ENCODE results near the gene HES4. TPM values are rescaled to one million over a fixed set of nuclear protein-coding genes. Genes with fewer than 3 reads are reported as not detected.

HES4 gene
- total and polyA plus RNA-seq, 7 experiments from 2014 or later: 0.22 to 35.0 (median 1.8) TPM; not detected in 2

DNA sequence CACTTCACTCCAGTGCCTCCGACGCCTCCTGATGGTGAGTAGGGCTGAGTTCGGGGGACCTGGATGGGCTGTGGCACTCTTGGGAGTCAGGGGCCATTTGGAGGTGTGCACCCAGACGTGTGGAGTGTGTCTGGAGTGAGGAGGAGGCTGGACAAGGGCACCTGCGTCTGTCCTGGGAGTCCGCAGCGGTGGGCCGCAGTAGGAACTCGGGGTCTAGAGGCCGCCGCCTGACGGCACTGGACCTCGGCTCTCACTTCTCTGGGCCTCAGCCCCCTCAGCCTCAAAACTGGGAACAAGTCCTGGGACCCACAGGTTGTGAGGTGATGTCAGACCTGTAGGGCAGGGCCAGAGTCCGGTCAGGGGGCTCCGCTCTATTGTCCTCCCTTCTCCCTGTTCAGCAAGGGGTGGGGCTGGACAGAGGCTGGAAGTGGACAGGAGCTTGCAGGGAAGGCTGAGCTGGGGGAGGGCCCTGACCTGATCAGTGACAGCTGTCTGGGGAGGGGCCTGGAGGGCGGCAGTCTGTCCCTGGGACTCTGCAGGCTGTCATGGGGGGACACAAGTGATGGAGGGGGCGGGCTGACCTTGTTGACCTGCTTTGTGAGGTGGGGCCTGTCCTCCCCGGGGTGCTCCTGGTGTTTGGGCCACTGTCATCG, 35.5 kb upstream of the HES4 start:
- intact Hi-C loops (cut with micrococcal nuclease): no loop called here
- ChIA-PET POLR2A (no interaction called here), CTCF (no interaction called here)
- Mint-ChIP-seq H3K4me3 (peak overlapping the region in 2 of 10 donors; percentile 7 to 28), H3K36me3 (peaks cover 0 to 3% (median 0%) of the 10 kb centered on the region in 5 donors), H3K27ac (no peak overlapping the region), H3K4me1 (peaks cover 5 to 23% (median 18%) of the 10 kb centered on the region in 7 donors), H3K9me3 (no peaks in the 10 kb centered on the region), H3K27me3 (peaks cover 3 to 39% (median 14%) of the 10 kb centered on the region in 5 donors)
- H3K4me3 ChIP-seq (ENCODE audit: low read length): no peak overlapping the region
- DNase-seq: no peak
- no peak overlapping the region for H3K27ac ChIP-seq (ENCODE audit: low read depth, low read length)
- peaks cover 0 to 16% of the 10 kb centered on the region in 2 donors for H3K27me3 ChIP-seq (ENCODE audit: control insufficient read depth in 2 of 2, insufficient read depth in 2 of 2, low read length in 2 of 2)
- H3K36me3 ChIP-seq (ENCODE audit: control insufficient read depth in 2 of 3, insufficient read depth in 3 of 3, low read length in 3 of 3): no peaks in the 10 kb centered on the region
- no peaks in the 10 kb centered on the region for H3K9me3 ChIP-seq (ENCODE audit: control insufficient read depth in 2 of 3, low read length in 3 of 3)
- ATAC-seq: no peak
- peaks cover 6 to 20% of the 10 kb centered on the region in 2 donors for H3K4me1 ChIP-seq (ENCODE audit: control insufficient read depth in 2 of 2, insufficient read depth in 2 of 2, low read length in 2 of 2)

DNA sequence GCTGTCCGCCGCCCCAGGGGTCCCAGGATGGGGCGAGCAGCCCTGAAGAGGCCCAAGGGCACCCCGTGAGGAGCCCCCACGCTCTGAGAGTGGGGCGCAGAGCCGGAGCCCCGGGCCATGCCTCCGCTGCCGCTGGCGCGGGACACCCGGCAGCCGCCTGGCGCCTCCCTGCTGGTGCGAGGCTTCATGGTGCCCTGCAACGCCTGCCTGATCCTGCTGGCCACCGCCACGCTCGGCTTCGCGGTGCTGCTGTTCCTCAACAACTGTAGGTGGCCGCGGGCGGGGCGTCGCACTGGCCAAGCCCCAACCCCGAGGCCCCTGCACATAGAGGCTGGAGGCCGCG, 34.5 kb upstream of the HES4 start:
- Histone ChIP-seq H3K27me3 (ENCODE audit: control insufficient read depth in 2 of 2, insufficient read depth in 2 of 2, low read length in 2 of 2) (peaks cover 0 to 16% of the 10 kb centered on the region in 2 donors), H3K9me3 (ENCODE audit: control insufficient read depth in 2 of 3, low read length in 3 of 3) (no peaks in the 10 kb centered on the region), H3K4me3 (ENCODE audit: low read length) (no peak overlapping the region), H3K4me1 (ENCODE audit: control insufficient read depth in 2 of 2, insufficient read depth in 2 of 2, low read length in 2 of 2) (peaks cover 0 to 11% of the 10 kb centered on the region in 2 donors), H3K27ac (ENCODE audit: low read depth, low read length) (no peak overlapping the region), H3K36me3 (ENCODE audit: control insufficient read depth in 2 of 3, insufficient read depth in 3 of 3, low read length in 3 of 3) (no peaks in the 10 kb centered on the region)
- Mint-ChIP-seq H3K4me1 (peaks cover 5 to 18% (median 10%) of the 10 kb centered on the region in 7 donors), H3K4me3 (peak overlapping the region in 8 of 10 donors; percentile 29 to 79 (median 58)), H3K27ac (no peak overlapping the region), H3K27me3 (peaks cover 3 to 35% (median 14%) of the 10 kb centered on the region in 5 donors), H3K36me3 (peaks cover 0 to 3% (median 0%) of the 10 kb centered on the region in 5 donors), H3K9me3 (no peaks in the 10 kb centered on the region)
- ATAC-seq (no peak), DNase-seq (no peak)
- ChIA-PET POLR2A (no interaction called here), CTCF (interaction anchor here (3.6 kb wide), 1 partner anchor 29 kb away, joined by 16 read pairs; no protein-coding TSS in a partner anchor)
- intact Hi-C loops (cut with micrococcal nuclease): loop anchor here in 1 of 2 donors (5.0 kb wide), 1 partner anchor 238 kb away; the partner anchor contains the start of gene UBE2J2

GRCh38 chr1:1033731-1034438, 34.0 kb upstream of the HES4 start:
- H3K27ac ChIP-seq (ENCODE audit: low read depth, low read length): no peak overlapping the region
- H3K27ac Mint-ChIP-seq: no peak overlapping the region

DNA sequence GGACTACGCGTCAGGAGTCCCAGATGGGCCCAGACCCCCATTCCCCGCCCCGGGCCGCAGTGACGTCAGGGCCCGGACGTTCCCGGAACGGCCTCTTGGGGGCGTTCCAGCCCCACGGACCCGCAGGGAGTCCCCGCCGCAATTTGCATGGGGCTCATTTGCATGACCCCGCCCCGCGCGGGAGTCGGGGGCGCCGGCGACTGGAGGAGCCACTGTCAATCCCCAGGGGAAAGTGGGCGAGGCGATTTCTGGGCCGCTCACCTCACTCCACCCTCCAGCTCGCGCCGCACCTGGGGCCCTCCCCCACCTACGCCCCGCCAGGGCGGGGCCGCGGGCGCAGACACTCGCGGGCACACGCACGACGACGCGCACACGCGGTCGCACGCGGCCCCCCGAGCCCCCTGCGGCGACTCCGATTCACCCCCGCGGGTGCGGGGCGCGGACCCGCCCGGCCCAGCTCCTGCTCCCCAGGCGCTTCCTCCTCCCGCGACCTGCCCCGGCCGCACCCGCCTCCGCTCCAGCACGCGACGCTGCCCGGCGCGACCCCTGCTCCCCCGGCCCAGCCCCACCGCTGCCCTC, 33.2 kb upstream of the HES4 start:
- ChIA-PET POLR2A (interaction anchor here (0.7 kb wide), 1 partner anchor 141 kb away, joined by 3 read pairs; the partner anchor contains the start of gene TTLL10), CTCF (interaction anchor here (2.2 to 3.6 kb wide), 2 partner anchors 16 to 30 kb away, joined by 9 to 16 read pairs; no protein-coding TSS in a partner anchor)
- Mint-ChIP-seq H3K27me3 (peaks cover 3 to 23% (median 14%) of the 10 kb centered on the region in 5 donors), H3K27ac (peak overlapping the region in 1 of 9 donors; percentile 52), H3K36me3 (no peaks in the 10 kb centered on the region), H3K9me3 (no peaks in the 10 kb centered on the region), H3K4me3 (peak overlapping the region in 7 of 10 donors; percentile 39 to 76 (median 62)), H3K4me1 (peaks cover 0 to 8% (median 6%) of the 10 kb centered on the region in 7 donors)
- DNase-seq: peak; percentile 67 to 93 (median 79)
- no peaks in the 10 kb centered on the region for H3K36me3 ChIP-seq (ENCODE audit: control insufficient read depth in 2 of 3, insufficient read depth in 3 of 3, low read length in 3 of 3)
- ATAC-seq: peak; percentile 94
- peaks cover 0 to 5% of the 10 kb centered on the region in 2 donors for H3K4me1 ChIP-seq (ENCODE audit: control insufficient read depth in 2 of 2, insufficient read depth in 2 of 2, low read length in 2 of 2)
- H3K27me3 ChIP-seq (ENCODE audit: control insufficient read depth in 2 of 2, insufficient read depth in 2 of 2, low read length in 2 of 2): peaks cover 0 to 16% of the 10 kb centered on the region in 2 donors
- no peaks in the 10 kb centered on the region for H3K9me3 ChIP-seq (ENCODE audit: control insufficient read depth in 2 of 3, low read length in 3 of 3)
- no peak overlapping the region for H3K27ac ChIP-seq (ENCODE audit: low read depth, low read length)
- intact Hi-C loops (cut with micrococcal nuclease): loop anchor here (1.0 to 5.0 kb wide), 12 partner anchors 13 to 408 kb away; partner anchors contain the start of genes C1orf159 (in 2 of the 2), AGRN (in 1 of the 2), ISG15 (in 1 of the 2) and UBE2J2 (in 1 of the 2)
- H3K4me3 ChIP-seq (ENCODE audit: low read length): peak overlapping the region; percentile 43

More at GRCh38 chr1:1033731-1034438, 34.0 kb upstream of the HES4 start:
- ChIA-PET POLR2A (no interaction called here), CTCF (interaction anchor here (2.2 to 3.6 kb wide), 2 partner anchors 16 to 29 kb away, joined by 9 to 16 read pairs; no protein-coding TSS in a partner anchor)
- ATAC-seq (no peak), DNase-seq (peak in 1 of 9 donors; percentile 40)
- no peak overlapping the region for H3K4me3 ChIP-seq (ENCODE audit: low read length)
- peak overlapping the region in 8 of 10 donors; percentile 29 to 79 (median 57) for H3K4me3 Mint-ChIP-seq
- H3K4me1 ChIP-seq (ENCODE audit: control insufficient read depth in 2 of 2, insufficient read depth in 2 of 2, low read length in 2 of 2): peaks cover 0 to 5% of the 10 kb centered on the region in 2 donors
- H3K9me3 ChIP-seq (ENCODE audit: control insufficient read depth in 2 of 3, low read length in 3 of 3): no peaks in the 10 kb centered on the region
- H3K36me3 Mint-ChIP-seq: peaks cover 0 to 3% (median 0%) of the 10 kb centered on the region in 5 donors
- H3K27me3 ChIP-seq (ENCODE audit: control insufficient read depth in 2 of 2, insufficient read depth in 2 of 2, low read length in 2 of 2): peaks cover 0 to 16% of the 10 kb centered on the region in 2 donors
- no peaks in the 10 kb centered on the region for H3K36me3 ChIP-seq (ENCODE audit: control insufficient read depth in 2 of 3, insufficient read depth in 3 of 3, low read length in 3 of 3)
- H3K4me1 Mint-ChIP-seq: peaks cover 5 to 14% (median 7%) of the 10 kb centered on the region in 7 donors
- intact Hi-C loops (cut with micrococcal nuclease): loop anchor here (1.0 to 5.0 kb wide), 12 partner anchors 14 to 407 kb away; partner anchors contain the start of genes C1orf159 (in 2 of the 2), AGRN (in 1 of the 2), ISG15 (in 1 of the 2) and UBE2J2 (in 1 of the 2)
- peaks cover 3 to 30% (median 14%) of the 10 kb centered on the region in 5 donors for H3K27me3 Mint-ChIP-seq
- H3K9me3 Mint-ChIP-seq: no peaks in the 10 kb centered on the region

- Mint-ChIP-seq H3K4me3 (peak overlapping the region in 9 of 10 donors; percentile 23 to 76 (median 57)), H3K4me1 (peaks cover 0 to 8% (median 6%) of the 10 kb centered on the region in 7 donors), H3K27ac (peak overlapping the region in 3 of 9 donors; percentile 32 to 51 (median 49)), H3K9me3 (no peaks in the 10 kb centered on the region), H3K27me3 (peaks cover 3 to 21% (median 14%) of the 10 kb centered on the region in 5 donors), H3K36me3 (no peaks in the 10 kb centered on the region)
- Histone ChIP-seq H3K9me3 (ENCODE audit: control insufficient read depth in 2 of 3, low read length in 3 of 3) (no peaks in the 10 kb centered on the region), H3K27ac (ENCODE audit: low read depth, low read length) (no peak overlapping the region), H3K36me3 (ENCODE audit: control insufficient read depth in 2 of 3, insufficient read depth in 3 of 3, low read length in 3 of 3) (no peaks in the 10 kb centered on the region), H3K27me3 (ENCODE audit: control insufficient read depth in 2 of 2, insufficient read depth in 2 of 2, low read length in 2 of 2) (peaks cover 0 to 16% of the 10 kb centered on the region in 2 donors), H3K4me1 (ENCODE audit: control insufficient read depth in 2 of 2, insufficient read depth in 2 of 2, low read length in 2 of 2) (peaks cover 0 to 5% of the 10 kb centered on the region in 2 donors), H3K4me3 (ENCODE audit: low read length) (no peak overlapping the region)
- DNase-seq (no peak), ATAC-seq (no peak)
- intact Hi-C loops (cut with micrococcal nuclease): loop anchor here (2.0 to 5.0 kb wide), 3 partner anchors 240 to 340 kb away; partner anchors contain the start of gene UBE2J2 (in 1 of the 2)
- ChIA-PET POLR2A (interaction anchor here (0.7 kb wide), 1 partner anchor 141 kb away, joined by 3 read pairs; the partner anchor contains the start of gene TTLL10), CTCF (interaction anchor here (2.2 to 3.6 kb wide), 2 partner anchors 15 to 31 kb away, joined by 9 to 16 read pairs; no protein-coding TSS in a partner anchor)
Observed at GRCh38 chr1:1032424-1032823, 32.5 kb upstream of the HES4 start.

All from naive thymus-derived CD4-positive, alpha-beta T cell (primary cell).